OCI-LY7 (cell line): ENCODE measurements around the gene CDKN1C.

Source experiments
- CTCF ChIP-seq: fragments of 200-600 bp; sonication (generic); conservative IDR thresholded peaks from 2 replicates; pipeline ENCODE4 v1.5.1; 2014; ENCODE audit warnings: mild to moderate bottlenecking, antibody characterized with exemption, low read length, moderate library complexity, mixed read lengths
- EZH2phosphoT487 ChIP-seq: fragments of 200-600 bp; sonication (generic); IDR thresholded peaks from 2 replicates; pipeline ENCODE4 v1.6.1; 2018; ENCODE audit warnings: low read depth, borderline replicate concordance, mild to moderate bottlenecking, mixed run types, antibody characterized with exemption, low read length, moderate library complexity, mixed read lengths

- TF ChIP-seq CTCF, result no peak
- no peak for TF ChIP-seq EZH2phosphoT487
Observed at GRCh38 chr11:2890466-2891294, 5.1 kb upstream of the CDKN1C start.
